ENCODE measurements around the gene SZT2. TPM values are rescaled to one million over a fixed set of nuclear protein-coding genes. Genes with fewer than 3 reads are reported as not detected.

The SZT2 gene
- total RNA-seq, 1 experiment from 2014 or later, result 28.4 TPM

GRCh38 chr1:43358746-43359693, 30.7 kb upstream of the SZT2 start, which contains the start of gene CDC20 (continued):
- 0 out of 2 replicates have a peak, but pooled peaks have one; percentile 13 for TF ChIP-seq ZNF263 (CRISPR knock-in tag; IDR thresholded peaks at IDR 0.05; ENCODE audit: low read depth)
- TF ChIP-seq SP1 (CRISPR knock-in tag; conservative IDR thresholded peaks at IDR 0.05), result peak; percentile 57; the same call in 1 of the 2 replicates
- TF ChIP-seq NFE2L1 (CRISPR knock-in tag; IDR thresholded peaks at IDR 0.05), result no peak
- TF ChIP-seq ZNF317 (CRISPR knock-in tag; IDR thresholded peaks at IDR 0.05; ENCODE audit: borderline replicate concordance, low read depth), result no peak
- TF ChIP-seq ERG (CRISPR knock-in tag; IDR thresholded peaks at IDR 0.05), result no peak
- TF ChIP-seq HMGXB4 (CRISPR knock-in tag; IDR thresholded peaks at IDR 0.05), result 0 out of 2 replicates have a peak, but pooled peaks have one; percentile 76
- peak; percentile 62; the same call in 1 of the 2 replicates for TF ChIP-seq MAX (CRISPR knock-in tag; IDR thresholded peaks at IDR 0.05)
- TF ChIP-seq ZNF512 (CRISPR knock-in tag; IDR thresholded peaks at IDR 0.05; ENCODE audit: borderline replicate concordance), result no peak
- TF ChIP-seq ZNF138 (CRISPR knock-in tag; conservative IDR thresholded peaks at IDR 0.05), result no peak
- no peak for TF ChIP-seq HMGA2 (CRISPR knock-in tag; IDR thresholded peaks at IDR 0.05)
- no peak for TF ChIP-seq STAT6 (CRISPR knock-in tag; conservative IDR thresholded peaks at IDR 0.05; ENCODE audit: low read depth)
- no peak for TF ChIP-seq CDX4 (CRISPR knock-in tag; IDR thresholded peaks at IDR 0.05; ENCODE audit: borderline replicate concordance)
- no peak for TF ChIP-seq TEAD4 (CRISPR knock-in tag; IDR thresholded peaks at IDR 0.05)
- no peak for TF ChIP-seq TCF7 (CRISPR knock-in tag; IDR thresholded peaks at IDR 0.05; ENCODE audit: low read depth)
- peak; percentile 100 for TF ChIP-seq MYBL2 (CRISPR knock-in tag; IDR thresholded peaks at IDR 0.05)
- TF ChIP-seq JUN (CRISPR knock-in tag; IDR thresholded peaks at IDR 0.05), result 0 out of 2 replicates have a peak, but pooled peaks have one; percentile 27
- TF ChIP-seq SMAD4 (CRISPR knock-in tag; IDR thresholded peaks at IDR 0.05), result no peak
- TF ChIP-seq E2F1 (CRISPR knock-in tag; IDR thresholded peaks at IDR 0.05), result no peak
- no peak for TF ChIP-seq JAZF1 (CRISPR knock-in tag; IDR thresholded peaks at IDR 0.05)
- no peak for TF ChIP-seq GTF2I (CRISPR knock-in tag; conservative IDR thresholded peaks at IDR 0.05)
- no peak for TF ChIP-seq AR (CRISPR knock-in tag; IDR thresholded peaks at IDR 0.05)
- no peak for TF ChIP-seq PRRX2 (CRISPR knock-in tag; IDR thresholded peaks at IDR 0.05)
- TF ChIP-seq IRF2 (CRISPR knock-in tag; IDR thresholded peaks at IDR 0.05; ENCODE audit: borderline replicate concordance, low read depth), result no peak

Measured in WTC11 (cell line).